MCF 10A (cell line): ENCODE measurements around the gene LILRB1. TPM values are rescaled to one million over a fixed set of nuclear protein-coding genes. Genes with fewer than 3 reads are reported as not detected.

Source experiments
- BruUV-seq: library from RNA; stranded (reverse); fragments of 400-500 nt; replicated peaks from 2 replicates; lab custom pipeline; 2021; lab: Mats Ljungman, UMichigan
- CTCF ChIA-PET: fragments of 300-600 bp; sonication (Branson Sonifier 250); formaldehyde crosslinking; extraction: SDS; loops from one replicate; lab custom pipeline; 2021; ENCODE audit warnings: antibody characterized with exemption, inconsistent platforms; lab: Yijun Ruan, JAX
- POLR2A ChIA-PET: fragments of 300-600, 350-650 bp; sonication (Branson Sonifier 250); formaldehyde crosslinking; extraction: SDS; loops from one replicate; lab custom pipeline; 2020; ENCODE audit warnings: antibody characterized with exemption, inconsistent platforms; lab: Yijun Ruan, JAX
- DNase-seq: peaks from one replicate; pipeline ENCODE4 v3.0.0-alpha.2; 2018; ENCODE audit not compliant: unreplicated experiment
- H3K27ac Mint-ChIP-seq: one replicate; pipeline ENCODE4 v1.8.0; 2022; ENCODE audit warnings: mild to moderate bottlenecking, low read depth, mixed read lengths; ENCODE audit not compliant: unreplicated experiment
- H3K27me3 Mint-ChIP-seq: one replicate; pipeline ENCODE4 v1.8.0; 2022; ENCODE audit warnings: mixed read lengths; ENCODE audit not compliant: insufficient read depth, unreplicated experiment
- H3K36me3 Mint-ChIP-seq: one replicate; pipeline ENCODE4 v1.8.0; 2022; ENCODE audit warnings: mild to moderate bottlenecking, moderate library complexity, mixed read lengths; ENCODE audit not compliant: insufficient read depth, unreplicated experiment
- H3K4me1 Mint-ChIP-seq: one replicate; pipeline ENCODE4 v1.8.0; 2022; ENCODE audit warnings: mixed read lengths; ENCODE audit not compliant: insufficient read depth, unreplicated experiment
- H3K4me3 Mint-ChIP-seq: one replicate; pipeline ENCODE4 v1.8.0; 2022; ENCODE audit warnings: mild to moderate bottlenecking, moderate library complexity, mixed read lengths; ENCODE audit not compliant: unreplicated experiment
- H3K9me3 Mint-ChIP-seq: one replicate; pipeline ENCODE4 v1.8.0; 2022; ENCODE audit warnings: mixed read lengths; ENCODE audit not compliant: unreplicated experiment
- CTCF ChIP-seq: fragments of 200-600 bp; IDR thresholded peaks from one replicate; pipeline ENCODE4 v1.8.0; 2022; ENCODE audit warnings: antibody characterized with exemption, mild to moderate bottlenecking; ENCODE audit not compliant: unreplicated experiment
- intact Hi-C: fragments of 100-400 bp; cut with micrococcal nuclease; formaldehyde crosslinking; loops from 2 replicates; pipeline ENCODE4 v1.14.1; 2022
- total RNA-seq: library from RNA; stranded (reverse); gene quantifications from 2 replicates; pipeline ENCODE4 v1.2.3, GENCODE V29; 2022

The LILRB1 gene
- total RNA-seq, 1 experiment from 2014 or later = not detected

- peak; percentile 38 for TF ChIP-seq CTCF
- CTCF ChIA-PET = interaction anchor here (0.6 to 4.8 kb wide), 30 partner anchors 10 to 482 kb away, joined by 3 to 84 read pairs (median 4); partner anchors contain the start of gene LILRB4
- no peaks in the 10 kb centered on the region for H3K27me3 Mint-ChIP-seq
- no peak overlapping the region for H3K27ac Mint-ChIP-seq
- POLR2A ChIA-PET = no interaction called here
- peaks cover 8% of the 10 kb centered on the region for H3K9me3 Mint-ChIP-seq
- no peaks in the 10 kb centered on the region for H3K36me3 Mint-ChIP-seq
- H3K4me3 Mint-ChIP-seq = no peak overlapping the region
- H3K4me1 Mint-ChIP-seq = no peaks in the 10 kb centered on the region
- peak; percentile 53 for DNase-seq
- intact Hi-C loops = no loop called here
- no TSS peak for BruUV-seq
Measured at GRCh38 chr19:54653181-54653809, 23.0 kb downstream of the LILRB1 start.

- no peak for TF ChIP-seq CTCF
- no peaks in the 10 kb centered on the region for H3K4me1 Mint-ChIP-seq
- ChIA-PET CTCF (interaction anchor here (0.6 to 4.8 kb wide), 12 partner anchors 9 to 462 kb away, joined by 3 to 84 read pairs (median 4); partner anchors contain the start of gene LILRB4), POLR2A (no interaction called here)
- H3K27ac Mint-ChIP-seq = no peak overlapping the region
- no peaks in the 10 kb centered on the region for H3K36me3 Mint-ChIP-seq
- BruUV-seq = no TSS peak
- H3K4me3 Mint-ChIP-seq = no peak overlapping the region
- H3K27me3 Mint-ChIP-seq = no peaks in the 10 kb centered on the region
- DNase-seq = no peak
- H3K9me3 Mint-ChIP-seq = peaks cover 16% of the 10 kb centered on the region
- intact Hi-C loops = no loop called here
Measured at GRCh38 chr19:54654447-54655321, 24.4 kb downstream of the LILRB1 start.

GRCh38 chr19:54659300-54659699, 29.0 kb downstream of the LILRB1 start:
- intact Hi-C loops = no loop called here
- H3K9me3 Mint-ChIP-seq = peaks cover 35% of the 10 kb centered on the region

More at GRCh38 chr19:54659300-54659699, 29.0 kb downstream of the LILRB1 start:
- POLR2A ChIA-PET = interaction anchor here (0.6 kb wide), 1 partner anchor 212 kb away, joined by 3 read pairs; no protein-coding TSS in a partner anchor
- no TSS peak for BruUV-seq
- CTCF ChIA-PET = interaction anchor here (0.8 to 1.2 kb wide), 2 partner anchors 14 to 18 kb away, joined by 3 read pairs; no protein-coding TSS in a partner anchor
- Mint-ChIP-seq H3K4me3 (no peak overlapping the region), H3K27ac (no peak overlapping the region), H3K4me1 (no peaks in the 10 kb centered on the region), H3K36me3 (no peaks in the 10 kb centered on the region), H3K27me3 (no peaks in the 10 kb centered on the region)
- DNase-seq = no peak
- TF ChIP-seq CTCF = no peak
